HepG2 (cell line): ENCODE measurements around the gene USP17L28.
"Not testable (repeated sequence)": the region's sequence is repeated elsewhere in the genome, so short reads cannot be mapped to it uniquely, and the experiment has no call there.

Source experiments
- GTF2F1 ChIP-seq: fragments of 150-350 bp; IDR thresholded peaks from 2 replicates; pipeline ENCODE4 v1.6.1; 2014; ENCODE audit warnings: low read length
- ZBTB33 ChIP-seq: sonication (generic); formaldehyde crosslinking; IDR thresholded peaks from 2 replicates; pipeline ENCODE4 v1.4.0; 2020; ENCODE audit warnings: missing genetic modification reagents
- ZNF3 ChIP-seq: IDR thresholded peaks from 2 replicates; pipeline ENCODE4 v1.7.0; 2017; ENCODE audit warnings: inconsistent platforms

- TF ChIP-seq GTF2F1; ZBTB33 (CRISPR knock-in tag); ZNF3: not testable (repeated sequence)
Measured at GRCh38 chr4:9324865-9325264, 23.8 kb upstream of the USP17L28 start, which contains the start of gene USP17L24.
